ENCODE measurements around the gene TREM1.

GRCh38 chr6:41224800-41225199 is 61.7 kb downstream of the TREM1 start:
- TF ChIP-seq CTCF (IDR thresholded peaks at IDR 0.05): no peak
- no peak for TF ChIP-seq POLR2AphosphoS5 (IDR thresholded peaks at IDR 0.05)

All from sigmoid colon (tissue), 4 donors.